ENCODE measurements around the gene NR3C2.

DNA sequence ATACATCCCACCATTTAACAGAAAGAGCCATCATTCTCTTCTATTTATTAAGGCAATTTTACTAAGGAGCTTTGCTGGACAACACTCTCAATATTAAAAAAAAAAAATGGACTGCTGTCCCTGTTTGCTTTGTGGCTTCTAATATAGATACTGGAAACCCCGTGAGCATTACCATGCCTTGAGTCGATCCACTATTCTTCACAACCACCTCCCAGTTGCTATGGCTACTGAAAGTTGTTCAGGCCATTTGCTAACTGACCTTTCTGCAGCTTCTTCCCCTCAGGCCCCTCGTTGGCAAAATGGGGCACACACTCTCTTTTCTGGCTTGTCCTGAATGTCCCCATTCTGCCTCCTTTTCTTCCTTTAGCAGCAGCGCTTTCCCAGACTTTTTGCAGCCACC, 340.4 kb downstream of the NR3C2 start:
- TF ChIP-seq POLR2AphosphoS5 (IDR thresholded peaks at IDR 0.05; ENCODE audit: low read depth, low read length) = no peak
- no peak for TF ChIP-seq POLR2A (IDR thresholded peaks at IDR 0.05; ENCODE audit: low read depth, low read length)
- TF ChIP-seq TAF1 (IDR thresholded peaks at IDR 0.05; ENCODE audit: low read depth, low read length) = no peak
- no peak for TF ChIP-seq SPI1 (IDR thresholded peaks at IDR 0.05; ENCODE audit: low read depth, low read length)
